ENCODE data around the gene FAM53A.

FAM53A gene

DNA sequence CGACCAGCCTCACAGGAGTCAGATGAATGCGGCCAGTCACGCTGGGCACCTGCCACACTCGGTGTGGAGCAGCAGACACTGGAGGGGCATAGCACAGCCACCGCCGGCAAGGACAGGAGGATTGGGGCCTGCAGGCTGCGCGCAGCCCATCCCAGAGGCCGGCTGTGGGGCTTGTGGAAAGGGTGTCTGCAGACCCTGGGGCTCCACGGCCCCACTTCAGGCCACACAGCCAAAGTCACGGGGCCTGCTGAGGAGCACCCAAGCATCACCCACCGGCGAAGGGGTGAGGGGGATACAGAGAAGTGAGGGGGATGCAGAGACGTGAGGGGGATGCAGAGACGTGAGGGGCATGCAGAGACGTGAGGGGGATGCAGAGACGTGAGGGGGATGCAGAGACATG, 70.1 kb downstream of the FAM53A start:
- H3K4me3 ChIP-seq (ENCODE audit: low read depth, low read length), result no peak overlapping the region
- no peak for DNase-seq (ENCODE audit: low read depth, low spot score)
- in situ Hi-C loops (cut with HindIII; ENCODE audit: low sequenced_read_pairs), result no loop called here
- TF ChIP-seq, protein P1, sequence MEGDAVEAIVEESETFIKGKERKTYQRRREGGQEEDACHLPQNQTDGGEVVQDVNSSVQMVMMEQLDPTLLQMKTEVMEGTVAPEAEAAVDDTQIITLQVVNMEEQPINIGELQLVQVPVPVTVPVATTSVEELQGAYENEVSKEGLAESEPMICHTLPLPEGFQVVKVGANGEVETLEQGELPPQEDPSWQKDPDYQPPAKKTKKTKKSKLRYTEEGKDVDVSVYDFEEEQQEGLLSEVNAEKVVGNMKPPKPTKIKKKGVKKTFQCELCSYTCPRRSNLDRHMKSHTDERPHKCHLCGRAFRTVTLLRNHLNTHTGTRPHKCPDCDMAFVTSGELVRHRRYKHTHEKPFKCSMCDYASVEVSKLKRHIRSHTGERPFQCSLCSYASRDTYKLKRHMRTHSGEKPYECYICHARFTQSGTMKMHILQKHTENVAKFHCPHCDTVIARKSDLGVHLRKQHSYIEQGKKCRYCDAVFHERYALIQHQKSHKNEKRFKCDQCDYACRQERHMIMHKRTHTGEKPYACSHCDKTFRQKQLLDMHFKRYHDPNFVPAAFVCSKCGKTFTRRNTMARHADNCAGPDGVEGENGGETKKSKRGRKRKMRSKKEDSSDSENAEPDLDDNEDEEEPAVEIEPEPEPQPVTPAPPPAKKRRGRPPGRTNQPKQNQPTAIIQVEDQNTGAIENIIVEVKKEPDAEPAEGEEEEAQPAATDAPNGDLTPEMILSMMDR (IDR thresholded peaks at IDR 0.05; ENCODE audit: low read depth, low read length), result no peak

DNA sequence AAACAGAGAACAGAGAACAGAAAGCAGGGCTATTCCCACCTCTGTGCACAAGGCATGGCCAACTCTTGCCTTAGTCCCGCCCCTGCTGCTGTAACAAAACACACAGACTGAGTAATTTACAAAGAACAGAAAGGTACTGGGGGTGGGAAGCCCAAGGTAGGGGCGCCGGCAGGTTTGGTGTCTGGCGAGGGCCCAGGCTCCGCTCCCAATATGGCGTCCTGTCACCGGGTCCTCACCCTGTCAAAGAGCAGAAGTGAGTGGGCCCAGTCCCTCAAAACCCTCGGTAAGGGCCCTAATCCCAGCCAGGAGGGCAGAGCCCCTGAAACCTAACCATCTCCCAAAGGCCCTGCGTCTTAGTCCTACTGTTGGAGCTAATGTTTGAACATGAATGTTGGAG, 71.0 kb downstream of the FAM53A start:
- no peak for DNase-seq (ENCODE audit: low read depth, low spot score)
- no peak overlapping the region for H3K4me3 ChIP-seq (ENCODE audit: low read depth, low read length)
- TF ChIP-seq, protein P1 (IDR thresholded peaks at IDR 0.05; ENCODE audit: low read depth, low read length), result no peak
- in situ Hi-C loops (cut with HindIII; ENCODE audit: low sequenced_read_pairs), result no loop called here

DNA sequence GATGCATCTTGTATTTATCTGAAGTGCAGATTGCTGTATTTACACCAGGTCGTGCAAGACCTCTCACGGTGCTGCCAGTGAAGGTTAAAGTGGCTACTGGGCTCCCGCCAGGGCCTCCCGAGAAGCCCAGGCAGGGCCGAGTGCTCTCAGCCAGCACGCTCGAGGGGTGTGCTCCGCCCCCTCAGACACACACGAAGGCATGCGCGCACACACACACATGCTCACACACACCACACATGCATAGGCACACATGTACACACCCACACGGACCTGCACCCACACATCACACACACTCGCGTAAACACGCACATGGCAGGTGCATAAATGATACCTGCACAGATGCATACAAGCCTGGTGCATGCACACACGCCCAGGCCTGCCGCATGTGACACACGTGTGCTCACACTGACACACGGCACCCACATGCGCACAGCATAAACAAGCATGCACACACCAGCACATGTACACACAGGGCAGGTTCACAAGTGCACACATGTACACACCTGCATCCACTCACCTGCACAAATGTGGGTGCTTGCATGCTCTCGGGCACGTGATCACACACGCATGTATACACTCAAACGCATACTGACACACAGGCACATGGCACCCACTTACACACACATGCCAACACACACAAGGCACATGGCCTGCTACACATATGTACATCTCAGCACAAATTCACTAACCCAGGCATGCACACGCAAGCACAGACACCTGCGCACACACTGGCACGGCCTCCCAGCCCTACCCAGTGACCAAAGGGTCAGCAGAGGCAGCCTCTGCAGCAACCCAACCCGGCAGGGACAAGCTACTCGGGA, 71.6 kb downstream of the FAM53A start:
- DNase-seq (ENCODE audit: low read depth, low spot score), result no peak
- in situ Hi-C loops (cut with HindIII; ENCODE audit: low sequenced_read_pairs), result no loop called here
- H3K4me3 ChIP-seq (ENCODE audit: low read depth, low read length), result no peak overlapping the region
- TF ChIP-seq, protein P1 (IDR thresholded peaks at IDR 0.05; ENCODE audit: low read depth, low read length), result no peak

DNA sequence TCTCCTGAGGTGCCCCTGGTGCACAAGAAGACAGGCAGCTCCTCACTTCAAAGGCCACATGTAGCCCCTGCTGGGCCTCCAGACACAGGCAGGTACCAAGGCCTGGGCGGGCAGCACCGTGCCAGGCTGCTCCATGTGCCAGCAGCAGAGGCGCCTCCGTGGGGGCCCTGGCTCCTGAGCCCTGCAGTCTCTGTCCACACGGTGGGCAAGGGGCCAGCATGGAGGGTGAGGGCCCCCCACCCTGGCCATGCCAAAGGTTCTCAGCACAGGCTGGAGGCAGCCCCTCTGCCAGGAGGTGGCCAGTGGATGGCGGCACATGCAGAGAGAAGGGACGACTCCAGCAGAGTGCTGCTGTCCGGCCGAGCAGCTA, 72.6 kb downstream of the FAM53A start:
- no peak for DNase-seq (ENCODE audit: low read depth, low spot score)
- in situ Hi-C loops (cut with HindIII; ENCODE audit: low sequenced_read_pairs), result no loop called here
- H3K4me3 ChIP-seq (ENCODE audit: low read depth, low read length), result no peak overlapping the region
- TF ChIP-seq, protein P1 (IDR thresholded peaks at IDR 0.05; ENCODE audit: low read depth, low read length), result no peak

DNA sequence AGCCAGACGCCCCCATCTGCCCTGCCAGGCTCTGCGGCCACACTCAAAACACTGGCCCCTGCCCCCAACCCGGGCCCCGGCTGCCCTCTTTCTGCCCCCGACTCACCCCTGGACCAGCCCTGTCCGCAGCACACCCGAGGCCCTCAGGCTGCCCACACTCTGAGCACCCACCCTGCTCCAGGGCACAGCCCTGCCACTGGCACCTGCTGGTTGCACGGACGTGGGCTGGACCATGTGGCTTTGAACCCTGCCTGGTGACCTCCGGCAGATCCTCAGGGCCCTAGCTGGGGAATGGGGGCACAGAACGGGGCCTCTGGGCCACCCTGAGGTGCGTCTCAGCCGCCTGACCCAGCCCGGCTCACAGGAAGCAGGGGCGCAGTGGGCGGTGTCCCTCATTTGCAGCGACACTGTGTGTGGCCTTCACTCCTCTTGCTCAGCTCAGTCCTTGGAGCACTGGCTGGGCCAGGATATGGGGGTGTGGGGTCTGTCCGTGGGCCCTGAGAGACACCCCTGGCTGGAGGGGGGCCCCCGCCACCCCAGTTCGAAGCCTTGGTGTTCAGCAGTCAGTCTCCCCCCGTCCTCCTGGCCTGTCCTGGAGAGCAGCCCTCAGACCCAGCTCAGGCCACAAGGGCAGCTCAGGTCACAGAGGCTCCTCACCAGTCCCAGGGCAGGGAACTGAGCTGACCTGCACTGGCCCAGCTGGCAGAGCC, 73.2 kb downstream of the FAM53A start:
- no peak for DNase-seq (ENCODE audit: low read depth, low spot score)
- TF ChIP-seq, protein P1 (IDR thresholded peaks at IDR 0.05; ENCODE audit: low read depth, low read length), result no peak
- no peak overlapping the region for H3K4me3 ChIP-seq (ENCODE audit: low read depth, low read length)
- in situ Hi-C loops (cut with HindIII; ENCODE audit: low sequenced_read_pairs), result no loop called here

DNA sequence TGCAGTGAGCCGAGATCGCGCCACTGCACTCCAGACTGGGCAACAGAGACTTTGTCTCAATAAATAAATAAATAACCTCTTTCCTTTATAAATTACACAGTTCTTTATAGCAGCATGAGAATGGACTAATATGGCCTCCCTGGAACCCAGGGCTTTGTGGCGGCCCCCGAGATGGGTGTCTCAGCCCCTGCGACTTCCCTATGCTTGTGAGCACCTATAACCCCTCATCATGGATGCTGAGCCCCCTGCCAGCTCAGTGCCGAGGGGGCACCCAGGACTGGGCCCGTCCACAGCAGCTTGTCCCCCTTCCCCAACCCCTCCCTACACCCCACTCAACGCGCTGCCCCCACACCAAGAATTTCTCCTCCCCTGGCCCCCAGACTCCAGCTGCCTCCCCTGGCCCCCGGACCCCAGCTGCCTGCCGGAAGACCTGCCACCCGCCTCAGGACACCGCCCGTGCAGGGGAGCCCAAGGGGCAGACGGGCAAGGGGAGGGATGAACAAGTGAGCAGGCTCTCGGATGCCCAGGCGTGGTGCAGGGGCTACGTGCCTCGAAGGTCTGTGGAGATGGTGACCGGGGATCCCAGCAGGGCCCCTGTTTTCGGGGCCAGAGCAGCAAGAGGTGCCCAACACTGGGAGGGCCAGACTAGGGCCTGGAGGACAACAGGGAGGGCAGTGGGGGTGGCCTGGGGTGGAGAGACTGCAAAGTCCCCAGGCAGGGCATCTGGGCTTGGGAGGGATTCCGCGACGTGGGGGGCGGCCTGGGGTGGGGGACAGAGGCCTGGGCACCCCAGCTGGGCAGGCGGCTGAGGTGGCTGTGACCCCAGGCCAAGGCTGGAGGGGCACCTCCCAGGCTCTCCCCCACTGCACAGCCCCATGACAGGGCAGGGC, 74.0 kb downstream of the FAM53A start:
- H3K4me3 ChIP-seq (ENCODE audit: low read depth, low read length), result no peak overlapping the region
- TF ChIP-seq, protein P1 (IDR thresholded peaks at IDR 0.05; ENCODE audit: low read depth, low read length), result no peak
- in situ Hi-C loops (cut with HindIII; ENCODE audit: low sequenced_read_pairs), result no loop called here
- no peak for DNase-seq (ENCODE audit: low read depth, low spot score)
